GM21619 (cell line): ENCODE measurements around the gene OSBPL3.

Experiments
- ATAC-seq: cut with Tn5 transposase; IDR thresholded peaks from one replicate; pipeline ENCODE4 v1.9.1; 2021; ENCODE audit not compliant: unreplicated experiment

Gene OSBPL3

DNA sequence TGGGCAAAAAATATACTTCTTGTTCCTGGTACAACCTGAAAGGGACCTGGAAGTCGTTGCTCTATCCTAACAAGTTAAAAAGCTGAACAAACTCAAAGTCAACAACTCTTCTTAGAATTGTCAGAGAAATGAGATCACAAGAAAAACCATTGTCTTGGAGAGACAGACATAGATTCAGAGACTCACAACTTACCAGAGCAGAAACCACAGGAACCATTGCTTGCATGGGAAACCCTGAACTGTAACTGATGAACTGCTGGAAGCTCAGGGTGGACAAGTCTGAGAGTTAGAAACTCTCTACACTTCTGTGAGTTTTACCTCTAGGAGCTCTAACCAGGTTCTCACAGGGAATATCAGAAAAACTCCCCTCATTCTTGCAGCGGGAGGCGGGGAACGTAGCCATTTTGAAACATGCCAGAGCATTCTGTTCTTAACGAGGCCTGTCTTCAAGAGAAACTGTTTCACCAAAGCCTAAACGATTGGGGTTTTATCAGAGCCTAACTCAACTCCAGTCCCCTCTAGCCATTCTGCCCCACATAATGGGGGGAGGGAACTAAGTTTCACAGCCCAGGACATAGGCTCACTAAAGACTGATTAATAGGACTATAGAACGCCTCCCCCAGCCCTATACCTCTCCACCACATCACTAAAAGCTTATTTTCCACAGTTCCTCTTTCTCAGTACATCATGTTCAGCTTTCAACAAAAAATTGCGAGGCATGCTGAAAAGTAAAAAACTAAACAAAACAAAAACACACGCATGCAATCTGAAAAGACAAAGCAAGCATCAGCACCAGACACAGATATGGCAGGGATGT is 210.8 kb downstream of the OSBPL3 start:
- ATAC-seq, result no peak

DNA sequence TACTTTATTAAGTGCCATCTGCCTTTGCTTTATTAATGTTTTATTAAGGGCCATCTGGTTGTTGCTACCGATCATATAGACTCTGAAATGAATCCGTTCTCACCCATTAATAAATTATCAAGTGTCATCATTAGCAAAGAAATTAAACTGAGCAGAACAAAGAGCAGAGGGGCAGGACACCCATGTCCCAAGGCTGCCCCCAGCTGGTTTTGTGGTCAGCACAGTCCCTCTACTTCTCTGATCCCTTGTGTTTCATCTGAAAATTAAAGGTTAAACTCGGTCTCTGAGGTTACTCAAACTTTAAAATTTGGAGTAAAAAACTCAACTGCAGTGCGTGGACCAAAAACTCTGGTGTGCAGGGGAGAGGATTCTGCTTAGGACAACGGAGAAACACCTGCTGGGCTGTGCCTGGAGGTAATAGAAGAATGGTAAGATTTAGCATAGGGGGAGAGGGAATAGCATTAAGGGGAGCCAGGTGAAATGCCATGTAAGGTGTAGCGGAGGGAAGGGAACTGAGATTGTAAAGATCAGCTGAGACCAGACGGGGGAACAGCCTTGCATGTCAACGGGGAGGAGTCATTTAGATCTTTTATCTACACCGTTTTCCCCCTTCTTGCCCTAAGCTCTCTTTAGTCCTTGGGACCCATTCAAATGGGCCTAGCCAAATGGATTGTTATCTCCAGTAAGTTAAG is 212.0 kb downstream of the OSBPL3 start:
- no peak for ATAC-seq

GRCh38 chr7:24764972-24765744 is 214.8 kb downstream of the OSBPL3 start:
- ATAC-seq, result no peak

- no peak for ATAC-seq
Observed at GRCh38 chr7:24764011-24764410, 216.0 kb downstream of the OSBPL3 start.

DNA sequence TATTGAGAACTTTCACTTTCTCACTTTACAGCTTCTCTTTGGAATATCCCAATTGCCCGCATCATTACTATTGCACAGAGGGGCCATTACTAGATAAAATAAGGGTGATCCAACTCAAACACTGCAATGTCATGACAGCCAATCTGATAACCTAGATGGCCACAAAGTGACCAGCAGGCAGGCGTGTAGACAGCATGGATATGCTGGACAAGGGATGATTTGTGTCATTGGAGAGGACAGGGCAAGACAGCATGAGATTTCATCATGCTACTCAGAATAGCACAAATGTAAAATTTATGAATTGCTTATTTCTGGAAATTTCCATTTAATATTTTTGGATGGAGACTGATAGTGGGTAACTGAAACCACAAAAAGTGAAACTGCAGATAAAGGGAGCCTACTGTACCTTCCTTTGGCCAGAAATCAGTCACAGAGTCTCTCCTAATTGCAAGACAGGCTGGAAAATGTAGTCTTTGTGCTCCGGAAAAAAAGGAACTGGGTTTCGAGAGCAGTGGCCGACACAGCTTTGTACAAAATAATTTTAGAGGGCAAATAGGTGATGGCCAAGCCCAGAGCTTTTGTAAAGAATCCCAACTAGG is 216.6 kb downstream of the OSBPL3 start:
- no peak for ATAC-seq

- ATAC-seq, result no peak
Observed at GRCh38 chr7:24762771-24763170, 217.2 kb downstream of the OSBPL3 start.

DNA sequence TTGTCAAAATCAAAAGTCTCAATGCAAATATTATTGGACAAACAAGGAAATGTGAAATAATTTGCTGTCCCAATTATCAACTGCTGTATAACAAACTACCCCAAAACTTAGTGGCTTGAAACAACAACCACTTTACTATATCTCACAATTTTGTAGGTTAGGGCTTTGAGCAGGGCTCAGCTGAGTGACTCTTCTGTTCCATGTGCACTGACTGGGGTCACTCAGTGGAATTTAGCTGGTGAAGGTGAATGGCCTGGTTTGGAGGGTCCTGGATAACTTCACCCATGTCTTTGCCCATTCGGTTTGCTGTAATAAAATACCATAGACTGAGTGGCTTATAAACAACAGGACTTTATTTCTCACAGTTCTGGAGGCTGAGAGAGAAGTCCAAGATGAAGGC is 219.0 kb downstream of the OSBPL3 start:
- ATAC-seq, result no peak

DNA sequence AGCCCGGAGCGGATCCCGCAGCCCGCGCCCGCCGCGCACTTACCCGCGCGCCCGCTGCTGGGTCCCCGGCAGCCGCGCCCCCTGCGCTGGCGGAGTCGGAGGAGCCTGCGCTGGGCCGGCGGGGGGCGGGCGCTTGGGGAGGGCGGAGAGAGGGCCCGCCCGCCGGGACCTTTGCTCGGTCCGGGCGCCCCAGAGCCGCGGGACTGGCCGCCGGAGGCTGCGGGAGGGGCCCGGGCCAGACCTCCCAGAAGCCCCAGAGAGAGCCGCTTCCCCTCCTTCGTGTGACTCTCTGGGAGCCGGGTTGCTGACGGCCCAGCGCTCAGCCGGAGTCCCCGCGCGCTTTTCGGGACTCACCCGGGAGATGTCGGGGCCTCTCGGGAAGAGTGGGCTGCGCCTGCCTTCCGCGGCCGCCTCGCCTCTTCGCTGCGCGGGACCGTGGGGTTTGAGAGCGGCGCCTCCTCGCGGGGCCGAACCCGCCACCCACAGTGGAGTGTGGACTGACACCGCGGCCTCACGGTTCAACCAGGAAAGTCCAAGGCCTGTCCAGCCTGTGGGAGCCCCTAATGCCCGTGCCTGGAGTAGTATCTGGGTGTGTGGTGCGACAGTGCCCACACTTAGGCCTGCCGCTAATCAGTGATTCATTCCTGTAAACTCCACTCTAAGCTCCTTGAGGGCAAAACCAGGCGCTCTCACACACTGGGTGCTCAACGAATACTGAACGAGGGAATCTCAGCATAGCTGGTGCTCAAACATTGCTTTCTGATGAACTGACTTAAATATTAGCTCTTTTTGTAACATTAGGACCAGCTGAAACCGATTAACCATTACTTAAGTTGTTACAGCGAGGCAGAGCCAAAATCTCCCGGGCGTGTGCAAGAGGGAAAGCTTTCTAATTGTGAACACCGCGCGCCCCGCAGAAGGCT is 222.4 kb downstream of the OSBPL3 start, which contains the start of gene GSDME:
Gene GSDME (minus strand): TSS at position 112 of the 923 bp plus-strand sequence. CDS start 7,690 bp downstream, outside the sequence.
- peak; percentile 43 for ATAC-seq

GRCh38 chr7:24756545-24757352 is 223.2 kb downstream of the OSBPL3 start:
- ATAC-seq, result peak; percentile 11

GRCh38 chr7:24755541-24756407 is 224.2 kb downstream of the OSBPL3 start:
- peak; percentile 64 for ATAC-seq

GRCh38 chr7:24754906-24755506 is 225.0 kb downstream of the OSBPL3 start:
- no peak for ATAC-seq

DNA sequence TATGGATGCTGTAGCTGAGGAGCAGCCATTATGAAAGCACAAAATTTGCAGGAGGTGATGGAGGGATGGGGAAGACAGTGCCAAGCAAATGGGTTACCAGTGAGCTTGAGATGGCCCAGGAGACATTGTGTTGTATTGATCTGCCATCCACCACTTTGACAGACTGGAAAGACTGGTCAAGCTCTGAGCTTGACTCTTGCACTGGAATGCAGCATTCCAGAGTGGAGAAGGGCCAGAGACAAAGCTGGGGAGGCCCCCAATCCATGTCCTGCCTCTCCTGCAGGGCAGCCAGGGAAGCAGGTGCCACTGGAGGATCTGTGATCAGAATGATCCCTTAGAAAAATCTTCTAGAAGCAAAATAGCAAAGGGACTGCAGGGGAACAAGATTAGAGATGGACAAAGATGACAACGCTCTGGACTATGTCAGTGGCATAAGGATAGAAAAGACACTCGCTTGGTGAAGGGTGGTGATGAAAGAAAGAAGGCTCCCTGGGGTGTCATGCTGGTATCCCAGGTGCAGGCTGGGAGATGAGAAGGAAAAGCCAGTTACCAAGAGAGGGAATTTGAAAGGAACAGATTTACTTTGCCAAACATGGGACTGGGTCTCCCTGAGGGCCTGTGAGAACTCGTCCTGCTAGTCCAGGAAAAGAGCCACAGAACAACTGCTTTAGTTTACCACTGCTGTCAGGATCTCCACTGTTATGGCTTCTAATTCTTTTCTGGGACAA is 227.7 kb downstream of the OSBPL3 start:
- ATAC-seq, result no peak

DNA sequence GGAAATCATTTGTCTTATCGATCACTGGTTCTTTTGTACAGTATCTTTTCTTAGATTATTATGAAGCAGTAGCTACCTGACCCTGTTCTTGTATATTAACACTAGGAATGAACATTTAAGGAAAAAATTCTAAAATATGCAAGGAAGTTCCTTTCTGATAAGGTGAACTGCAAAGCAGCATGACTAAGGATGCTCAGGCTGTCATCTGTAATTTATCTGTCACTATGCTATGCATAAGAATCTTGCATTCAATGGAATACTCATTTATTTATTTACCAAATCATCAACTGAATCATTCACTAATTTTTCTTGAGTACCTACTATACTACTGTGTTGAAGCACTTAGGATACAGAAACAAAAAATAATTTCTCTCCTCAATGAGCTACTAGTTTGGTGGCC is 228.5 kb downstream of the OSBPL3 start:
- no peak for ATAC-seq

DNA sequence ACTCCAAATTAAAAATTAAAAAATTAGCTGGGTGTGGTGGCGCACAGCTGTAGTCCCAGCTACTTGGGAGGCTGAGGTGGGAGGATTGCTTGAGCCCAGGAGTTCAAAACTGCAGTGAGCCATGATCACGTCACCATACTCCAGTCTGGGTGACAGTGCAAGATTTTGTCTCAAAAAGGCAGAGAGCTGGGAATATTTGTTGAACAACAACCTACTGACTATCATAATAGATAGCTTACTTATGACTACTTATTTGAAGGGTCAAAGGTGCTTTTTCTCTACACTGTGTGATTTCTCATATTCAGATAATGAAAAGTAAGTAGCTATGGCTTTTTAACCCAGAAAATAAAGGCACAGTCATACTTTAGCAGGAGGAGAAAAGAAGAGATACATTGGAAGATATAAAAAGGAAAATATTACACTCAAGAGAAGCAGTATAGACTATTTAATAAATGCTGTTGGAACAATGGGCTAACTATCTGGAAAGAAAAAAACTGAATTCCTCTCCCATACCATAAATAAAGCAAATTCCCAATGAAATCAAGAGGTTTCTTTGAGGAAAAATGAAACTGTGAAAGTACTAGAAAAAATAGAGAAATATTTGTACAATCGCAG is 229.4 kb downstream of the OSBPL3 start:
- no peak for ATAC-seq

- ATAC-seq, result no peak
Observed at GRCh38 chr7:24748521-24748920, 231.5 kb downstream of the OSBPL3 start.
